Measurements from ENCODE around the gene CARNS1. TPM values are rescaled to one million over a fixed set of nuclear protein-coding genes. Genes with fewer than 3 reads are reported as not detected.

CARNS1 gene
- total and polyA plus RNA-seq, 9 of the 15 experiments (the other 6 are each of a cell fraction or from before 2014, with no cell fraction given): 0.01 to 0.18 (median 0.06) TPM; not detected in 3

DNA sequence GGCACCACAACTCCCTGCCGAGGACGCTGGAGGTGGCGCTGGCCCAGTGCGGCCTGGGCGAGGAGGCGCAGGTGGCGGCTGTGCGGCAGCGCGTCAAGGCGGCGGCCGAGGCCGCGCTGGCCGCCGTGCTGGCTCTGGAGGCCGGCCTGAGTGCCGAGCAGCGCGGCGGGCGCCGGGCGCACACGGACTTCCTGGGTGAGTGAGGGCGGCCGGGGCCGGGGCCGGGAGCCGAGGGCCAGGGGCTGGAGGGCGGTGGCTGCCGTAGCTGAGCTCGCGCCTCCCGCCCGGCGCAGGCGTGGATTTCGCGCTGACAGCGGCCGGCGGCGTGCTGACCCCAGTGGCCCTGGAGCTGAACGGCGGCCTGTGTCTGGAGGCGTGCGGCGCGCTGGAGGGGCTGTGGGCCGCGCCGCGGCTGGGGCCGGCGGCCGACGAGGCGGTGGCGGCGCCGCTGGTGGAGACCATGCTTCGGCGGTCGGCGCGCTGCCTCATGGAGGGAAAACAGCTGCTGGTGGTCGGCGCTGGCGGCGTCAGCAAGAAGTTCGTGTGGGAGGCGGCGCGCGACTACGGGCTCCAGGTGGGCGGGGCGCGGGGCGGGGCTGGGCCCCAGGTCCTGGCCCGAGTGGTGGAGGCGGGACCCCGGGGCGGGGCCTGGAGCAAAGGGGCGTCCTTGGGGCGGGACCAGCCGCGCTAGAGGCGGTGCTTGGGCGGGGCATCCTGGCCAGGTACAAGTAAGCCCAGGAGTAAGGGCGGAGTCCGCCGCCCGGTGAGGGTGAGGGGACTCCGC, 5.4 kb downstream of the CARNS1 start (continued):
- TF ChIP-seq L3MBTL2 (IDR thresholded peaks at IDR 0.05) (peak; percentile 95), TEAD2 (tag; IDR thresholded peaks at IDR 0.05) (no peak), TFAM (CRISPR knock-in tag; conservative IDR thresholded peaks at IDR 0.05) (no peak), ZNF764 (CRISPR knock-in tag; IDR thresholded peaks at IDR 0.05; ENCODE audit: low read depth) (no peak), MXI1 (IDR thresholded peaks at IDR 0.05; ENCODE audit: low read depth, low read length) (0 out of 2 replicates have a peak, but pooled peaks have one; percentile 49), ETV6 (IDR thresholded peaks at IDR 0.05; ENCODE audit: borderline replicate concordance in 1 of 2, low read depth in 2 of 2, low read length in 1 of 2) (no peak), ETV6 (CRISPR knock-in tag; IDR thresholded peaks at IDR 0.05; ENCODE audit: borderline replicate concordance) (peak; percentile 27; the same call in 1 of the 2 replicates), BCL6 (CRISPR knock-in tag; IDR thresholded peaks at IDR 0.05) (no peak), KDM5B (IDR thresholded peaks at IDR 0.05; ENCODE audit: insufficient replicate concordance, low read depth, low read length) (peak; percentile 65), ZNF197 (CRISPR knock-in tag; IDR thresholded peaks at IDR 0.05; ENCODE audit: low read depth) (no peak), NCOA6 (IDR thresholded peaks at IDR 0.05) (no peak), TBP (optimal IDR thresholded peaks at IDR 0.05; ENCODE audit: low read depth, low read length) (peak; percentile 73), ZNF57 (CRISPR knock-in tag; IDR thresholded peaks at IDR 0.05) (no peak), KAT8 (IDR thresholded peaks at IDR 0.05; ENCODE audit: low read depth) (no peak), XRCC4 (IDR thresholded peaks at IDR 0.05; ENCODE audit: extremely low read depth, insufficient read depth, insufficient read length) (no peak), HCFC1 (IDR thresholded peaks at IDR 0.05; ENCODE audit: low read depth, low read length) (no peak)
- TF ChIP-seq, protein P1, sequence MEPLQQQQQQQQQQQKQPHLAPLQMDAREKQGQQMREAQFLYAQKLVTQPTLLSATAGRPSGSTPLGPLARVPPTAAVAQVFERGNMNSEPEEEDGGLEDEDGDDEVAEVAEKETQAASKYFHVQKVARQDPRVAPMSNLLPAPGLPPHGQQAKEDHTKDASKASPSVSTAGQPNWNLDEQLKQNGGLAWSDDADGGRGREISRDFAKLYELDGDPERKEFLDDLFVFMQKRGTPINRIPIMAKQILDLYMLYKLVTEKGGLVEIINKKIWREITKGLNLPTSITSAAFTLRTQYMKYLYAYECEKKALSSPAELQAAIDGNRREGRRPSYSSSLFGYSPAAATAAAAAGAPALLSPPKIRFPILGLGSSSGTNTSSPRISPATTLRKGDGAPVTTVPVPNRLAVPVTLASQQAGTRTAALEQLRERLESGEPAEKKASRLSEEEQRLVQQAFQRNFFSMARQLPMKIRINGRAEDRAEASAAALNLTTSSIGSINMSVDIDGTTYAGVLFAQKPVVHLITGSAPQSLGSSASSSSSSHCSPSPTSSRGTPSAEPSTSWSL (CRISPR knock-in tag; IDR thresholded peaks at IDR 0.05; ENCODE audit: borderline replicate concordance): no peak
- TF ChIP-seq, protein P2, sequence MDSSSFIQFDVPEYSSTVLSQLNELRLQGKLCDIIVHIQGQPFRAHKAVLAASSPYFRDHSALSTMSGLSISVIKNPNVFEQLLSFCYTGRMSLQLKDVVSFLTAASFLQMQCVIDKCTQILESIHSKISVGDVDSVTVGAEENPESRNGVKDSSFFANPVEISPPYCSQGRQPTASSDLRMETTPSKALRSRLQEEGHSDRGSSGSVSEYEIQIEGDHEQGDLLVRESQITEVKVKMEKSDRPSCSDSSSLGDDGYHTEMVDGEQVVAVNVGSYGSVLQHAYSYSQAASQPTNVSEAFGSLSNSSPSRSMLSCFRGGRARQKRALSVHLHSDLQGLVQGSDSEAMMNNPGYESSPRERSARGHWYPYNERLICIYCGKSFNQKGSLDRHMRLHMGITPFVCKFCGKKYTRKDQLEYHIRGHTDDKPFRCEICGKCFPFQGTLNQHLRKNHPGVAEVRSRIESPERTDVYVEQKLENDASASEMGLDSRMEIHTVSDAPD (CRISPR knock-in tag; IDR thresholded peaks at IDR 0.05): no peak
- TF ChIP-seq, protein P3, sequence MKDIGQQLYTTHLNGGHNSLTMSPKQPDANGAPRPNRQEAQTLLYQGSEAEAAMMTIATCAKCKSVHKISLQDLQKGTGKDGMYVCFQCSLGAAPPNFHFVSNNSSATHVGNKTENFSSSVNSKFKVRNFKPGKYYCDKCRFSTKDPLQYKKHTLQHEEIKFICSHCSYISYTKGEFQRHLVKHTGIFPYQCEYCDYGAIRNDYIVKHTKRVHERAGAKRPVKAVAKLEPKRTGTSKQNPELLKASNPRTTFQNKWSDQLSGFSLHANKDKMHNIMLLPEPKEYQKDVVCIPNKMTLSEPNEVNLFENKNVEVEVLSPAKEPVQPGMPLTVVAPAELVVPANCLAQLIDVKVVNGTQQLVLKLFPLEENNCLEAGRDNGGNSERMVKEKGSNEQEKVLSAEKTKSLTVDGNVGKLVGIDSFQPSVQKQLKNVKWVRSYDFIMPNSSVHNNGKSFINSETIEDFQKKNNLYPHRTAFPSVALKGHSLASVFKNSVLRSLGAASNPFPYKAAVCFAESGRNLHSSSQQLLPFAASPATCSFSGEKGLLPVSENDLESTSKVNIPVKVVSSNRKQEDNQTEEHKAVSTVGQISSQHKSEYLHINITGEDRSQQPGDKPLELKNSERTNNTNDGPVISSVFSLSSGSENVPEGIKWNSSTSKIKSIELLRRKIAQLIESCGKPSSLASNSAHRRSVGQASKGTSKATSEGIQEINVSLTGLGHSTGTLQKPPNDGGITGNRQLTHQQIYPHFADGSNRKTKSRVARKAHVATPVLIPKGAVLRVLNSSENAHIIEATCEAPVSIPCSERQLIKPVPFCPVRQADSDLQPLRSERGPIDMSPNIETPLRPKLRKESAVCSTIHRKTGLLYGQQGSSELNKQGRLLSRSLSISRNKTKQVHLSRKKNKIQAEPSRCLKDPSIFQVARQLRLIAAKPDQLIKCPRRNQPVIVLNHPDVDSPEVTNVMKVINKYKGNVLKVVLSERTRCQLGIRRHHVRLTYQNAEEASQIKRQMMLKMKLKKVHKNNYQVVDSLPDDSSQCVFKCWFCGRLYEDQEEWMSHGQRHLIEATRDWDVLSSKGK (CRISPR knock-in tag; IDR thresholded peaks at IDR 0.05): no peak
- TF ChIP-seq, protein P4, sequence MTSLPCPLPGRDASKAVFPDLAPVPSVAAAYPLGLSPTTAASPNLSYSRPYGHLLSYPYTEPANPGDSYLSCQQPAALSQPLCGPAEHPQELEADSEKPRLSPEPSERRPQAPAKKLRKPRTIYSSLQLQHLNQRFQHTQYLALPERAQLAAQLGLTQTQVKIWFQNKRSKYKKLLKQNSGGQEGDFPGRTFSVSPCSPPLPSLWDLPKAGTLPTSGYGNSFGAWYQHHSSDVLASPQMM (CRISPR knock-in tag; IDR thresholded peaks at IDR 0.05): no peak

Measured in K562 (cell line).